ENCODE results near the gene CRTC3.

The CRTC3 gene

GRCh38 chr15:90599116-90599515, 69.4 kb downstream of the CRTC3 start:
- FAIRE-seq = no peak
- TF ChIP-seq POLR2A (IDR thresholded peaks at IDR 0.05; ENCODE audit: low read depth, low read length) = no peak
- DNase-seq (ENCODE audit: insufficient read length, low spot score) = no peak

GRCh38 chr15:90599644-90600043, 69.9 kb downstream of the CRTC3 start:
- FAIRE-seq = no peak
- no peak for TF ChIP-seq POLR2A (IDR thresholded peaks at IDR 0.05; ENCODE audit: low read depth, low read length)
- no peak for DNase-seq (ENCODE audit: insufficient read length, low spot score)

GRCh38 chr15:90600954-90601353, 71.2 kb downstream of the CRTC3 start:
- DNase-seq (ENCODE audit: insufficient read length, low spot score) (no peak), FAIRE-seq (no peak)
- TF ChIP-seq POLR2A (IDR thresholded peaks at IDR 0.05; ENCODE audit: low read depth, low read length) = no peak

- DNase-seq (ENCODE audit: insufficient read length, low spot score) (no peak), FAIRE-seq (no peak)
Observed at GRCh38 chr15:90603893-90604292, 74.2 kb downstream of the CRTC3 start.

DNA sequence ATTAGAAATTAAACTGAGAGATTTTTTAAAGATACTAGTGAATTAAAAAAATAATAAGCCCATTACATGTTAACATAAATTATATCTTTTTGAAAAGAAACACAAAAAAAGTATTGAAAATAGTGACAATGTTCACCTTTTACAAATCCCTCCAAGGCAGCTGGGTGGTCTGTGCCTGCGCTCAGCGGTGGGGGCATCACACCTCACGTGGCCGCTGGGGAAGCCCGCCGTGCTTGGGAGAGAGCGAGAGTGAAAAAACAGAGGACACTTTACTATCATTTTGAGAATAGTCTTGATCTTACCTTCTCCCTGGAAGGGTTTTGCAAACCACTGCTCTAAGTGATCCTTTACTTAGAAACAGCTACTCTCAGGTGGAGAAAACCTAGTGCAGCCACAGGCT, 76.9 kb downstream of the CRTC3 start:
- no peak for DNase-seq (ENCODE audit: insufficient read length, low spot score)
- TF ChIP-seq POLR2A (IDR thresholded peaks at IDR 0.05; ENCODE audit: low read depth, low read length) = no peak
- FAIRE-seq = no peak

More at GRCh38 chr15:90603893-90604292, 74.2 kb downstream of the CRTC3 start:
- no peak for TF ChIP-seq POLR2A (IDR thresholded peaks at IDR 0.05; ENCODE audit: low read depth, low read length)

- TF ChIP-seq POLR2A (IDR thresholded peaks at IDR 0.05; ENCODE audit: low read depth, low read length) = no peak
- no peak for FAIRE-seq
- no peak for DNase-seq (ENCODE audit: insufficient read length, low spot score)
Observed at GRCh38 chr15:90607361-90607760, 77.6 kb downstream of the CRTC3 start.

- FAIRE-seq (no peak), DNase-seq (ENCODE audit: insufficient read length, low spot score) (no peak)
- no peak for TF ChIP-seq POLR2A (IDR thresholded peaks at IDR 0.05; ENCODE audit: low read depth, low read length)
Observed at GRCh38 chr15:90609242-90610180, 79.8 kb downstream of the CRTC3 start.

- TF ChIP-seq POLR2A (IDR thresholded peaks at IDR 0.05; ENCODE audit: low read depth, low read length) = no peak
- DNase-seq (ENCODE audit: insufficient read length, low spot score) (no peak), FAIRE-seq (no peak)
Observed at GRCh38 chr15:90610190-90610589, 80.5 kb downstream of the CRTC3 start.

- TF ChIP-seq POLR2A (IDR thresholded peaks at IDR 0.05; ENCODE audit: low read depth, low read length) = no peak
- no peak for FAIRE-seq
- no peak for DNase-seq (ENCODE audit: insufficient read length, low spot score)
Observed at GRCh38 chr15:90611157-90611556, 81.4 kb downstream of the CRTC3 start.

- FAIRE-seq (no peak), DNase-seq (ENCODE audit: insufficient read length, low spot score) (no peak)
- TF ChIP-seq POLR2A (IDR thresholded peaks at IDR 0.05; ENCODE audit: low read depth, low read length) = no peak
Observed at GRCh38 chr15:90617171-90617570, 87.4 kb downstream of the CRTC3 start.

- DNase-seq (ENCODE audit: insufficient read length, low spot score) = no peak
- FAIRE-seq = no peak
- TF ChIP-seq POLR2A (IDR thresholded peaks at IDR 0.05; ENCODE audit: low read depth, low read length) = no peak
Observed at GRCh38 chr15:90617668-90618097, 88.0 kb downstream of the CRTC3 start.

DNA sequence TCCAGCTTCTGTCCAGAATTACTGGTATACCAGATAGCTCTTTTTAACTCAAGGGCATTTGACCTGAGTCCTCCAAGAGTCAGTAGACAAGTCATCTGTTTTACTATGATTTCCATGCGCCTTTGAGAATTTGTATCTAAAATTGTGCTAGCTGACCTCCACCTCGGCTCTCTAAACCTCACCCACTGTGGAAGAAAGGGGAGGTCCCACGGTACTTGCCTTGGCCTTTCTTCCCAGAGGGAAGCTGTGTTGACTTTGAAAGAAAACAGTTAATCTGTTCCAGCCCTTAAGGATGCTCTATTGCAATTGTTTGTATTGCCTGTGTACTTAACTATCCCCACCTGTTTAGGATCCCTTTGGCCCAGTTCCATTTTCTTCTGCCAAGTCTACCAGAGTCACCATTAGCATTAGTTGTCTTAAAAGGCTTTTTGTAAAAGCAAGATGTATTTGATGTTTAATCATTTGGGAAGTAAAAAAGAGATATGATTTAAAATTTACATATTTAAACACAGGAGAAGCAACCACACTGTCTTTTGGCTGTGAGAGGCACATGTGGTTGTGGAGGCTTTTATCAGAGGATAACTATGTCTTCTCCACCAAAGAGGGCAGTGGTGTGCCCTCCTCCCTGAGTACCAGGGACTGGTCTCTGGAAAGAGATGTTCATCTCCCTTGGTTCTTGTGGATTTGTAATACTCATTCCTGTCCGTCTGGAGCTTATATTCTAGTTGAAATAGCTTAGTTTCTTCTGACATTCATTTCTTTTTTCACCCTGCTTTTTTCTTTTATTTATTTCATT, 88.8 kb downstream of the CRTC3 start:
- no peak for TF ChIP-seq POLR2A (IDR thresholded peaks at IDR 0.05; ENCODE audit: low read depth, low read length)
- FAIRE-seq (no peak), DNase-seq (ENCODE audit: insufficient read length, low spot score) (no peak)

- FAIRE-seq (no peak), DNase-seq (ENCODE audit: insufficient read length, low spot score) (no peak)
- TF ChIP-seq POLR2A (IDR thresholded peaks at IDR 0.05; ENCODE audit: low read depth, low read length) = no peak
Observed at GRCh38 chr15:90619468-90619867, 89.7 kb downstream of the CRTC3 start.

GRCh38 chr15:90619939-90620338, 90.2 kb downstream of the CRTC3 start:
- TF ChIP-seq POLR2A (IDR thresholded peaks at IDR 0.05; ENCODE audit: low read depth, low read length) = no peak
- DNase-seq (ENCODE audit: insufficient read length, low spot score) (no peak), FAIRE-seq (no peak)
